Raji (cell line): Measurements from ENCODE around the gene PLCH2.

Experiments
- POLR2A ChIP-seq: IDR thresholded peaks from 2 replicates; pipeline ENCODE4 v1.6.1; 2011; ENCODE audit warnings: low read depth, low read length, control low read depth; ENCODE audit not compliant: insufficient read depth

PLCH2 gene

GRCh38 chr1:2496087-2496622, 20.1 kb downstream of the PLCH2 start:
- TF ChIP-seq POLR2A, result 0 out of 2 replicates have a peak, but pooled peaks have one; percentile 5

GRCh38 chr1:2496746-2497145, 20.7 kb downstream of the PLCH2 start:
- no peak for TF ChIP-seq POLR2A

- no peak for TF ChIP-seq POLR2A
Observed at GRCh38 chr1:2497891-2498290, 21.8 kb downstream of the PLCH2 start.

GRCh38 chr1:2498648-2499047, 22.6 kb downstream of the PLCH2 start:
- no peak for TF ChIP-seq POLR2A

- TF ChIP-seq POLR2A, result no peak
Observed at GRCh38 chr1:2499260-2499659, 23.2 kb downstream of the PLCH2 start.

GRCh38 chr1:2499986-2500596, 24.0 kb downstream of the PLCH2 start:
- TF ChIP-seq POLR2A, result no peak

GRCh38 chr1:2501041-2501819, 25.1 kb downstream of the PLCH2 start:
- no peak for TF ChIP-seq POLR2A

- no peak for TF ChIP-seq POLR2A
Observed at GRCh38 chr1:2501820-2502119, 25.7 kb downstream of the PLCH2 start.

GRCh38 chr1:2502210-2502609, 26.1 kb downstream of the PLCH2 start:
- TF ChIP-seq POLR2A, result no peak

- TF ChIP-seq POLR2A, result no peak
Observed at GRCh38 chr1:2502661-2503553, 26.8 kb downstream of the PLCH2 start.

- TF ChIP-seq POLR2A, result no peak
Observed at GRCh38 chr1:2503554-2504224, 27.6 kb downstream of the PLCH2 start.

- TF ChIP-seq POLR2A, result no peak
Observed at GRCh38 chr1:2504225-2504948, 28.3 kb downstream of the PLCH2 start.

- TF ChIP-seq POLR2A, result no peak
Observed at GRCh38 chr1:2504949-2505272, 28.8 kb downstream of the PLCH2 start.

- TF ChIP-seq POLR2A, result no peak
Observed at GRCh38 chr1:2505461-2505994, 29.4 kb downstream of the PLCH2 start.
